ENCODE results near the gene CWF19L1.

The CWF19L1 gene

DNA sequence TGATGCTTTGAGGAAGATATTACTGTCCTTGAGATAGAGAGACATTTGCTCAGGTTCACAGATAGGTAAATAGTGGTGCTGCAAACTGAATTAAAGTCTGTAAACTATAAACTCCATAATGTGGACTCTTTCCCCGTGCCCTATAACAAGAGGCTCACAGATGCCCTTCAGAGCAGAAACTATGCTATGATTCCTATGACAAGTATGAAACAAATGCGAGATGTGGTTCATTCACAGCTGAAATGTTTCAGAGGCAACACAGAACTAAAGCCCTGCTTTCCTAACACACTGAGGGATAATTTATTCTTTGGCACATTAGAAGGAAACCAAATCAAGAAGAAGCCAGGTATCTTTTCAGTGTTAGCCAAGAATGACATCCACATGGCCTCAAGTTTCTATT, 51.4 kb downstream of the CWF19L1 start:
- TF ChIP-seq, protein P1, sequence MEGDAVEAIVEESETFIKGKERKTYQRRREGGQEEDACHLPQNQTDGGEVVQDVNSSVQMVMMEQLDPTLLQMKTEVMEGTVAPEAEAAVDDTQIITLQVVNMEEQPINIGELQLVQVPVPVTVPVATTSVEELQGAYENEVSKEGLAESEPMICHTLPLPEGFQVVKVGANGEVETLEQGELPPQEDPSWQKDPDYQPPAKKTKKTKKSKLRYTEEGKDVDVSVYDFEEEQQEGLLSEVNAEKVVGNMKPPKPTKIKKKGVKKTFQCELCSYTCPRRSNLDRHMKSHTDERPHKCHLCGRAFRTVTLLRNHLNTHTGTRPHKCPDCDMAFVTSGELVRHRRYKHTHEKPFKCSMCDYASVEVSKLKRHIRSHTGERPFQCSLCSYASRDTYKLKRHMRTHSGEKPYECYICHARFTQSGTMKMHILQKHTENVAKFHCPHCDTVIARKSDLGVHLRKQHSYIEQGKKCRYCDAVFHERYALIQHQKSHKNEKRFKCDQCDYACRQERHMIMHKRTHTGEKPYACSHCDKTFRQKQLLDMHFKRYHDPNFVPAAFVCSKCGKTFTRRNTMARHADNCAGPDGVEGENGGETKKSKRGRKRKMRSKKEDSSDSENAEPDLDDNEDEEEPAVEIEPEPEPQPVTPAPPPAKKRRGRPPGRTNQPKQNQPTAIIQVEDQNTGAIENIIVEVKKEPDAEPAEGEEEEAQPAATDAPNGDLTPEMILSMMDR (IDR thresholded peaks at IDR 0.05; ENCODE audit: poor library complexity, severe bottlenecking), result no peak
- H3K9me3 ChIP-seq (ENCODE audit: severe bottlenecking), result no peaks in the 10 kb centered on the region
- DNase-seq (ENCODE audit: low spot score), result no peak
- no peak for ATAC-seq (ENCODE audit: low read depth)
- H3K36me3 ChIP-seq (ENCODE audit: low read depth), result peaks cover 89% of the 10 kb centered on the region
- no peaks in the 10 kb centered on the region for H3K4me1 ChIP-seq (ENCODE audit: insufficient read depth, poor library complexity, severe bottlenecking)
- no peak overlapping the region for H3K27ac ChIP-seq (ENCODE audit: poor library complexity, severe bottlenecking)
- no peak overlapping the region for H3K4me3 ChIP-seq (ENCODE audit: severe bottlenecking)
- H3K27me3 ChIP-seq (ENCODE audit: insufficient read depth, poor library complexity, severe bottlenecking), result no peaks in the 10 kb centered on the region

- Histone ChIP-seq H3K9me3 (ENCODE audit: severe bottlenecking) (no peaks in the 10 kb centered on the region), H3K27ac (ENCODE audit: poor library complexity, severe bottlenecking) (no peak overlapping the region), H3K27me3 (ENCODE audit: insufficient read depth, poor library complexity, severe bottlenecking) (no peaks in the 10 kb centered on the region), H3K36me3 (ENCODE audit: low read depth) (peaks cover 78% of the 10 kb centered on the region), H3K4me3 (ENCODE audit: severe bottlenecking) (no peak overlapping the region), H3K4me1 (ENCODE audit: insufficient read depth, poor library complexity, severe bottlenecking) (no peaks in the 10 kb centered on the region)
- ATAC-seq (ENCODE audit: low read depth) (no peak), DNase-seq (ENCODE audit: low spot score) (no peak)
- TF ChIP-seq, protein P1 (IDR thresholded peaks at IDR 0.05; ENCODE audit: poor library complexity, severe bottlenecking), result no peak
Measured at GRCh38 chr10:100209303-100209702, 58.1 kb downstream of the CWF19L1 start.

GRCh38 chr10:100208276-100208675, 59.2 kb downstream of the CWF19L1 start:
- Histone ChIP-seq H3K4me3 (ENCODE audit: severe bottlenecking) (no peak overlapping the region), H3K27me3 (ENCODE audit: insufficient read depth, poor library complexity, severe bottlenecking) (no peaks in the 10 kb centered on the region), H3K4me1 (ENCODE audit: insufficient read depth, poor library complexity, severe bottlenecking) (no peaks in the 10 kb centered on the region), H3K27ac (ENCODE audit: poor library complexity, severe bottlenecking) (no peak overlapping the region), H3K9me3 (ENCODE audit: severe bottlenecking) (no peaks in the 10 kb centered on the region), H3K36me3 (ENCODE audit: low read depth) (peaks cover 78% of the 10 kb centered on the region)
- TF ChIP-seq, protein P1 (IDR thresholded peaks at IDR 0.05; ENCODE audit: poor library complexity, severe bottlenecking), result no peak
- DNase-seq (ENCODE audit: low spot score), result no peak
- ATAC-seq (ENCODE audit: low read depth), result no peak

GRCh38 chr10:100204370-100204769, 63.1 kb downstream of the CWF19L1 start:
- Histone ChIP-seq H3K36me3 (ENCODE audit: low read depth) (peaks cover 87% of the 10 kb centered on the region), H3K4me3 (ENCODE audit: severe bottlenecking) (no peak overlapping the region), H3K9me3 (ENCODE audit: severe bottlenecking) (no peaks in the 10 kb centered on the region), H3K27ac (ENCODE audit: poor library complexity, severe bottlenecking) (no peak overlapping the region), H3K27me3 (ENCODE audit: insufficient read depth, poor library complexity, severe bottlenecking) (no peaks in the 10 kb centered on the region), H3K4me1 (ENCODE audit: insufficient read depth, poor library complexity, severe bottlenecking) (no peaks in the 10 kb centered on the region)
- TF ChIP-seq, protein P1 (IDR thresholded peaks at IDR 0.05; ENCODE audit: poor library complexity, severe bottlenecking), result no peak
- DNase-seq (ENCODE audit: low spot score), result no peak
- ATAC-seq (ENCODE audit: low read depth), result no peak

- H3K4me3 ChIP-seq (ENCODE audit: severe bottlenecking), result no peak overlapping the region
- no peak for DNase-seq (ENCODE audit: low spot score)
- no peaks in the 10 kb centered on the region for H3K27me3 ChIP-seq (ENCODE audit: insufficient read depth, poor library complexity, severe bottlenecking)
- H3K27ac ChIP-seq (ENCODE audit: poor library complexity, severe bottlenecking), result no peak overlapping the region
- no peaks in the 10 kb centered on the region for H3K9me3 ChIP-seq (ENCODE audit: severe bottlenecking)
- TF ChIP-seq, protein P1 (IDR thresholded peaks at IDR 0.05; ENCODE audit: poor library complexity, severe bottlenecking), result no peak
- ATAC-seq (ENCODE audit: low read depth), result no peak
- no peaks in the 10 kb centered on the region for H3K4me1 ChIP-seq (ENCODE audit: insufficient read depth, poor library complexity, severe bottlenecking)
- peaks cover 93% of the 10 kb centered on the region for H3K36me3 ChIP-seq (ENCODE audit: low read depth)
Measured at GRCh38 chr10:100201549-100201948, 65.9 kb downstream of the CWF19L1 start.

Measured in RWPE2 (cell line).